A549 (cell line): ENCODE data around the gene CHIT1.

Experiments
- CEBPB ChIP-seq, 2 experiments: fragments of >200 bp in 1 of 2; sonication (Bioruptor Twin) in 1 of 2; formaldehyde crosslinking in 1 of 2; IDR thresholded peaks; 2 replicates each; pipeline ENCODE4 v1.6.1; 2012 to 2016
- KDM1A ChIP-seq: fragments of 200-600 bp; sonication (generic); IDR thresholded peaks from 2 replicates; pipeline ENCODE4 v1.6.1; 2016; ENCODE audit warnings: low read depth, mild to moderate bottlenecking
- MYC ChIP-seq: IDR thresholded peaks from 2 replicates; pipeline ENCODE4 v1.6.1; 2012; ENCODE audit warnings: mild to moderate bottlenecking, inconsistent platforms, low read length, improper control_type of control experiment, borderline replicate concordance
- NFE2L2 ChIP-seq: fragments of 150-350 bp; conservative IDR thresholded peaks from 2 replicates; pipeline ENCODE4 v1.6.1; 2014; ENCODE audit warnings: low read length
- POLR2A ChIP-seq: IDR thresholded peaks from 2 replicates; pipeline ENCODE4 v1.6.1; 2012; ENCODE audit warnings: mild to moderate bottlenecking, low read length
- POLR2AphosphoS2 ChIP-seq: conservative IDR thresholded peaks from 2 replicates; pipeline ENCODE4 v1.6.1; 2012; ENCODE audit warnings: low read length, improper control_type of control experiment, inconsistent platforms
- RAD21 ChIP-seq, 2 experiments: fragments of >200 bp in 1 of 2; sonication (Bioruptor Twin) in 1 of 2; formaldehyde crosslinking in 1 of 2; IDR thresholded peaks in 1 of 2; conservative IDR thresholded peaks in 1 of 2; 2 replicates in 1 of 2; 3 replicates in 1 of 2; pipeline ENCODE4 v1.6.1; 2012 to 2018; ENCODE audit warnings: inconsistent platforms in 1 of 2
- RCOR1 ChIP-seq: fragments of 150-350 bp; IDR thresholded peaks from 2 replicates; pipeline ENCODE4 v1.6.1; 2014; ENCODE audit warnings: antibody characterized with exemption, low read length, low read depth
- SREBF2 ChIP-seq: fragments of 450-650 bp; IDR thresholded peaks from 2 replicates; pipeline ENCODE4 v1.6.1; 2014; ENCODE audit warnings: mild to moderate bottlenecking, moderate library complexity
- TF ChIP-seq, protein P1 (sequence below): fragments of >200 bp; sonication (Bioruptor Twin); formaldehyde crosslinking; IDR thresholded peaks from 3 replicates; pipeline ENCODE4 v1.5.1; 2016
- TF ChIP-seq, protein P2 (sequence below): fragments of 200-600 bp; sonication (generic); IDR thresholded peaks from 2 replicates; pipeline ENCODE4 v1.6.1; 2016; ENCODE audit warnings: antibody characterized with exemption, mild to moderate bottlenecking, moderate library complexity
- TF ChIP-seq, protein P3 (sequence below): fragments of 450-650 bp; IDR thresholded peaks from 2 replicates; pipeline ENCODE4 v1.6.1; 2014; ENCODE audit warnings: antibody characterized with exemption

DNA sequence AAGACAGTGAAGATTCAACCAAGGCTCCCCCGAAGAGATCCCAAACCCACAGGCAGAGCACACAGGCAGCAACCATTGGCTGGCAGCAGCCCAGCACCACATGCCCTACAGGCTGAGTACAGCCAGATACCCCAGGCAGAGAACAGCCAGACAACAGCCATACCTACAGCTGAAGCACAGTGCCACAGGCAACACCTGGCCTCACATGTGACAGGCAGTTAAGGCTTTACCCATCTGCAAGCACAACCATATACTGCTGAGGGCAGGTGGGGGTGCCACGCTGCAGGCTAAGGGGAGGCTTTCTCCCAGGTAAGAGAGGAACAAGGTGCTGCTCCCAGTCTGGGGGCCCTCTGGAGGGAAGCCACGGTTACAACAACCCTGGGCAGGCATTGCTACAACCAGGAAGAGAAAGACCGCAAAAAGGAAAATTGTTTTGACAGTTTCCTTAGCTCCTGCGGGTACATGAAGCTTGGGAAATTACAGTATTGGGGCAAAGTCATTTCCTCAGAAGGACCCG, 12.3 kb downstream of the CHIT1 start:
- no peak for TF ChIP-seq POLR2A
- TF ChIP-seq CEBPB (IDR thresholded peaks at IDR 0.05) = no peak
- TF ChIP-seq, protein P1, sequence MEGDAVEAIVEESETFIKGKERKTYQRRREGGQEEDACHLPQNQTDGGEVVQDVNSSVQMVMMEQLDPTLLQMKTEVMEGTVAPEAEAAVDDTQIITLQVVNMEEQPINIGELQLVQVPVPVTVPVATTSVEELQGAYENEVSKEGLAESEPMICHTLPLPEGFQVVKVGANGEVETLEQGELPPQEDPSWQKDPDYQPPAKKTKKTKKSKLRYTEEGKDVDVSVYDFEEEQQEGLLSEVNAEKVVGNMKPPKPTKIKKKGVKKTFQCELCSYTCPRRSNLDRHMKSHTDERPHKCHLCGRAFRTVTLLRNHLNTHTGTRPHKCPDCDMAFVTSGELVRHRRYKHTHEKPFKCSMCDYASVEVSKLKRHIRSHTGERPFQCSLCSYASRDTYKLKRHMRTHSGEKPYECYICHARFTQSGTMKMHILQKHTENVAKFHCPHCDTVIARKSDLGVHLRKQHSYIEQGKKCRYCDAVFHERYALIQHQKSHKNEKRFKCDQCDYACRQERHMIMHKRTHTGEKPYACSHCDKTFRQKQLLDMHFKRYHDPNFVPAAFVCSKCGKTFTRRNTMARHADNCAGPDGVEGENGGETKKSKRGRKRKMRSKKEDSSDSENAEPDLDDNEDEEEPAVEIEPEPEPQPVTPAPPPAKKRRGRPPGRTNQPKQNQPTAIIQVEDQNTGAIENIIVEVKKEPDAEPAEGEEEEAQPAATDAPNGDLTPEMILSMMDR = no peak
- 0 out of 5 replicates have a peak, but pooled peaks of 1 of the 2 experiments have one; percentile 7 for TF ChIP-seq RAD21 (conservative IDR thresholded peaks at IDR 0.05 in 1 of 2, IDR thresholded peaks at IDR 0.05 in 1 of 2)
- no peak for TF ChIP-seq NFE2L2
- TF ChIP-seq, protein P2, sequence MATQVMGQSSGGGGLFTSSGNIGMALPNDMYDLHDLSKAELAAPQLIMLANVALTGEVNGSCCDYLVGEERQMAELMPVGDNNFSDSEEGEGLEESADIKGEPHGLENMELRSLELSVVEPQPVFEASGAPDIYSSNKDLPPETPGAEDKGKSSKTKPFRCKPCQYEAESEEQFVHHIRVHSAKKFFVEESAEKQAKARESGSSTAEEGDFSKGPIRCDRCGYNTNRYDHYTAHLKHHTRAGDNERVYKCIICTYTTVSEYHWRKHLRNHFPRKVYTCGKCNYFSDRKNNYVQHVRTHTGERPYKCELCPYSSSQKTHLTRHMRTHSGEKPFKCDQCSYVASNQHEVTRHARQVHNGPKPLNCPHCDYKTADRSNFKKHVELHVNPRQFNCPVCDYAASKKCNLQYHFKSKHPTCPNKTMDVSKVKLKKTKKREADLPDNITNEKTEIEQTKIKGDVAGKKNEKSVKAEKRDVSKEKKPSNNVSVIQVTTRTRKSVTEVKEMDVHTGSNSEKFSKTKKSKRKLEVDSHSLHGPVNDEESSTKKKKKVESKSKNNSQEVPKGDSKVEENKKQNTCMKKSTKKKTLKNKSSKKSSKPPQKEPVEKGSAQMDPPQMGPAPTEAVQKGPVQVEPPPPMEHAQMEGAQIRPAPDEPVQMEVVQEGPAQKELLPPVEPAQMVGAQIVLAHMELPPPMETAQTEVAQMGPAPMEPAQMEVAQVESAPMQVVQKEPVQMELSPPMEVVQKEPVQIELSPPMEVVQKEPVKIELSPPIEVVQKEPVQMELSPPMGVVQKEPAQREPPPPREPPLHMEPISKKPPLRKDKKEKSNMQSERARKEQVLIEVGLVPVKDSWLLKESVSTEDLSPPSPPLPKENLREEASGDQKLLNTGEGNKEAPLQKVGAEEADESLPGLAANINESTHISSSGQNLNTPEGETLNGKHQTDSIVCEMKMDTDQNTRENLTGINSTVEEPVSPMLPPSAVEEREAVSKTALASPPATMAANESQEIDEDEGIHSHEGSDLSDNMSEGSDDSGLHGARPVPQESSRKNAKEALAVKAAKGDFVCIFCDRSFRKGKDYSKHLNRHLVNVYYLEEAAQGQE = no peak
- TF ChIP-seq, protein P3, sequence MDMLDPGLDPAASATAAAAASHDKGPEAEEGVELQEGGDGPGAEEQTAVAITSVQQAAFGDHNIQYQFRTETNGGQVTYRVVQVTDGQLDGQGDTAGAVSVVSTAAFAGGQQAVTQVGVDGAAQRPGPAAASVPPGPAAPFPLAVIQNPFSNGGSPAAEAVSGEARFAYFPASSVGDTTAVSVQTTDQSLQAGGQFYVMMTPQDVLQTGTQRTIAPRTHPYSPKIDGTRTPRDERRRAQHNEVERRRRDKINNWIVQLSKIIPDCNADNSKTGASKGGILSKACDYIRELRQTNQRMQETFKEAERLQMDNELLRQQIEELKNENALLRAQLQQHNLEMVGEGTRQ = no peak
- TF ChIP-seq KDM1A = no peak
- no peak for TF ChIP-seq SREBF2
- no peak for TF ChIP-seq MYC
- no peak for TF ChIP-seq POLR2AphosphoS2
- no peak for TF ChIP-seq RCOR1
